SJCRH30 (cell line): ENCODE results near the gene CPNE1. TPM values are rescaled to one million over a fixed set of nuclear protein-coding genes. Genes with fewer than 3 reads are reported as not detected.

ENCODE experiments used
- total RNA-seq: library from RNA; depleted of rRNA; stranded (reverse); fragments of >200 nt; shearing (Covaris generic); gene quantifications from 2 replicates; pipeline ENCODE4 v1.2.3, GENCODE V29; 2014; rRNA removed

Gene CPNE1
- total RNA-seq, 1 experiment from 2014 or later, result 297 TPM

Other genes with a start within 250 kb of the CPNE1 start
- gene GDF5, start 226.7 kb downstream of the CPNE1 start, total RNA-seq, result not detected in 2 replicates
- 37.3 and 39.9 TPM in 2 replicates for gene CEP250, start 209.3 kb downstream of the CPNE1 start, total RNA-seq
- gene C20orf173, start 135.2 kb downstream of the CPNE1 start, total RNA-seq, result not detected in 2 replicates
- gene ERGIC3, start 122.8 kb downstream of the CPNE1 start, total RNA-seq, result 244 and 261 TPM in 2 replicates
- gene SPAG4, start 49.1 kb downstream of the CPNE1 start, total RNA-seq, result 3.5 and 4.3 TPM in 2 replicates
- 137 and 142 TPM in 2 replicates for gene RBM12, start within 50 bp of the CPNE1 start, total RNA-seq
- gene NFS1, start 34.5 kb upstream of the CPNE1 start, total RNA-seq, result 27.6 and 28.7 TPM in 2 replicates
- 282 and 419 TPM in 2 replicates for gene ROMO1, start 34.5 kb upstream of the CPNE1 start, total RNA-seq
- gene RBM39, start 77.4 kb upstream of the CPNE1 start, total RNA-seq, result 423 and 517 TPM in 2 replicates
- gene PHF20, start 107.1 kb upstream of the CPNE1 start, total RNA-seq, result 59.0 and 72.2 TPM in 2 replicates